GM23338 (cell line): ENCODE measurements around the gene FBXO24. TPM values are rescaled to one million over a fixed set of nuclear protein-coding genes. Genes with fewer than 3 reads are reported as not detected.

ENCODE experiments used
- ATAC-seq: fragments of 200-7000 bp; cut with Tn5 transposase; 3 replicates; pipeline ENCODE4 v1.9.1; 2020
- DNase-seq: peaks from one replicate; pipeline ENCODE4 v3.0.0-alpha.2; 2015; ENCODE audit warnings: low spot score
- H2AFZ ChIP-seq: fragments of 200-600 bp; sonication (generic); 2 replicates; pipeline ENCODE4 v1.8.0; 2016; ENCODE audit warnings: antibody characterized with exemption, mild to moderate bottlenecking, moderate library complexity
- H3F3A ChIP-seq: fragments of 200-600 bp; sonication (generic); replicated peaks from 2 replicates; pipeline ENCODE4 v1.8.0; 2017; ENCODE audit warnings: antibody characterized with exemption, mixed run types, low read depth
- H3K27ac ChIP-seq: fragments of 200-600 bp; sonication (generic); 2 replicates; pipeline ENCODE4 v1.6.1; 2016; ENCODE audit warnings: low read depth
- H3K27me3 ChIP-seq: fragments of 200-600 bp; sonication (generic); 2 replicates; pipeline ENCODE4 v1.8.0; 2016; ENCODE audit warnings: mild to moderate bottlenecking, mixed run types, moderate library complexity; ENCODE audit not compliant: insufficient read depth
- H3K36me3 ChIP-seq: fragments of 200-600 bp; sonication (generic); 2 replicates; pipeline ENCODE4 v1.8.0; 2016; ENCODE audit warnings: mild to moderate bottlenecking; ENCODE audit not compliant: insufficient read depth
- H3K4me1 ChIP-seq: fragments of 200-600 bp; sonication (generic); 2 replicates; pipeline ENCODE4 v1.8.0; 2016; ENCODE audit warnings: mild to moderate bottlenecking, moderate library complexity; ENCODE audit not compliant: insufficient read depth
- H3K4me2 ChIP-seq: fragments of 200-600 bp; sonication (generic); 2 replicates; pipeline ENCODE4 v1.7.1; 2017; ENCODE audit warnings: mixed run types
- H3K4me3 ChIP-seq: fragments of 200-600 bp; sonication (generic); 2 replicates; pipeline ENCODE4 v1.6.1; 2016; ENCODE audit warnings: mixed run types
- H3K79me2 ChIP-seq: fragments of 200-600 bp; sonication (generic); replicated peaks from 2 replicates; pipeline ENCODE4 v1.8.0; 2017; ENCODE audit warnings: mild to moderate bottlenecking; ENCODE audit not compliant: insufficient read depth
- H3K9me2 ChIP-seq: fragments of 200-600 bp; sonication (generic); 2 replicates; pipeline ENCODE4 v1.8.0; 2017; ENCODE audit not compliant: insufficient read depth
- H4K20me1 ChIP-seq: fragments of 200-600 bp; sonication (generic); replicated peaks from 2 replicates; pipeline ENCODE4 v1.8.0; 2017; ENCODE audit warnings: mild to moderate bottlenecking; ENCODE audit not compliant: insufficient read depth
- H3K27ac Mint-ChIP-seq: 2 replicates; pipeline ENCODE4 v1.8.0; 2020; ENCODE audit warnings: inconsistent platforms, mild to moderate bottlenecking, moderate library complexity, mixed read lengths
- H3K27me3 Mint-ChIP-seq: 3 replicates; pipeline ENCODE4 v1.8.0; 2022; ENCODE audit warnings: low read depth, mild to moderate bottlenecking, moderate library complexity, mixed read lengths, inconsistent platforms; ENCODE audit not compliant: insufficient read depth, poor library complexity
- H3K36me3 Mint-ChIP-seq: 3 replicates; pipeline ENCODE4 v1.8.0; 2021; ENCODE audit warnings: low read depth, mild to moderate bottlenecking, inconsistent platforms, moderate library complexity, mixed read lengths
- H3K4me1 Mint-ChIP-seq: 3 replicates; pipeline ENCODE4 v1.8.0; 2020; ENCODE audit warnings: mild to moderate bottlenecking, inconsistent platforms, mixed read lengths
- H3K4me3 Mint-ChIP-seq: 3 replicates; pipeline ENCODE4 v1.8.0; 2021; ENCODE audit warnings: moderate library complexity, mild to moderate bottlenecking, inconsistent platforms, mixed read lengths
- H3K9me3 Mint-ChIP-seq: 3 replicates; pipeline ENCODE4 v1.8.0; 2020; ENCODE audit warnings: moderate library complexity, mild to moderate bottlenecking, inconsistent platforms, mixed read lengths
- CREB1 ChIP-seq: fragments of 250-450 bp; sonication (Bioruptor Pico); IDR thresholded peaks from 2 replicates; pipeline ENCODE4 v1.5.0; 2020; ENCODE audit warnings: low read depth, mild to moderate bottlenecking, moderate library complexity
- EZH2 ChIP-seq: fragments of 200-600 bp; sonication (generic); IDR thresholded peaks from one replicate; pipeline ENCODE4 v1.8.0; 2017; ENCODE audit warnings: antibody characterized with exemption, mild to moderate bottlenecking, low read depth; ENCODE audit not compliant: unreplicated experiment
- EZH2phosphoT487 ChIP-seq: fragments of 200-600 bp; sonication (generic); IDR thresholded peaks from one replicate; pipeline ENCODE4 v1.8.1; 2018; ENCODE audit warnings: antibody characterized with exemption; ENCODE audit not compliant: unreplicated experiment
- JUNB ChIP-seq: IDR thresholded peaks from one replicate; pipeline ENCODE4 v1.6.1; 2016; ENCODE audit warnings: antibody characterized with exemption; ENCODE audit not compliant: unreplicated experiment
- NANOG ChIP-seq: IDR thresholded peaks from 2 replicates; pipeline ENCODE4 v1.6.1; 2016; ENCODE audit warnings: antibody characterized with exemption, borderline replicate concordance
- POLR2AphosphoS5 ChIP-seq: IDR thresholded peaks from 2 replicates; pipeline ENCODE4 v1.6.1; 2016; ENCODE audit warnings: antibody characterized with exemption, low read depth
- REST ChIP-seq: IDR thresholded peaks from one replicate; pipeline ENCODE4 v1.6.1; 2018; ENCODE audit warnings: antibody characterized with exemption; ENCODE audit not compliant: unreplicated experiment
- STAT1 ChIP-seq: IDR thresholded peaks from one replicate; pipeline ENCODE4 v1.6.1; 2016; ENCODE audit warnings: antibody characterized with exemption; ENCODE audit not compliant: unreplicated experiment
- ZNF331 ChIP-seq: fragments of 250-450 bp; sonication (Bioruptor Pico); IDR thresholded peaks from 2 replicates; pipeline ENCODE4 v1.5.0; 2020; ENCODE audit warnings: low read depth, mild to moderate bottlenecking, moderate library complexity
- ZNF462 ChIP-seq: fragments of 250-450 bp; sonication (Bioruptor Pico); IDR thresholded peaks from 2 replicates; pipeline ENCODE4 v1.5.0; 2020; ENCODE audit warnings: mild to moderate bottlenecking, moderate library complexity
- polyA plus RNA-seq: library from polyadenylated mRNA; unstranded; fragments of >200 nt; fragmentation: Nextera tagmentation; extraction: Ambion mirVana; gene quantifications from 2 replicates; pipeline ENCODE4 v1.2.1, GENCODE V29; 2016
- total RNA-seq: library from RNA; depleted of rRNA; stranded (reverse); fragments of >200 nt; shearing (Covaris generic); gene quantifications from 2 replicates; pipeline ENCODE4 v1.2.3, GENCODE V29; 2014
- TF ChIP-seq, protein P1 (sequence below): IDR thresholded peaks from 2 replicates; pipeline ENCODE4 v1.6.1; 2016; ENCODE audit warnings: antibody characterized with exemption
- TF ChIP-seq, protein P2 (sequence below), 2 experiments: fragments of 200-600 bp in 1 of 2; sonication (generic) in 1 of 2; conservative IDR thresholded peaks; 2 replicates each; pipeline versions ENCODE4 v1.5.1 to v1.6.1; 2016 to 2017; ENCODE audit warnings: antibody characterized with exemption in 2 of 2, low read depth in 2 of 2, mild to moderate bottlenecking in 2 of 2, moderate library complexity in 1 of 2

The FBXO24 gene
- total and polyA plus RNA-seq, 2 experiments from 2014 or later: 2.1 to 2.4 TPM

- Histone ChIP-seq H3K9me2 (no peaks in the 10 kb centered on the region), H3K4me2 (no peak overlapping the region), H3K27me3 (no peaks in the 10 kb centered on the region), H4K20me1 (peaks cover 8% of the 10 kb centered on the region; the same call in 1 of the 2 replicates), H3K4me1 (peaks cover 17% of the 10 kb centered on the region), H3K79me2 (peaks cover 21% of the 10 kb centered on the region), H3K36me3 (peaks cover 9% of the 10 kb centered on the region; the same call in 1 of the 2 replicates), H2AFZ (no peak overlapping the region), H3K27ac (no peak overlapping the region), H3K4me3 (no peak overlapping the region), H3F3A (peaks cover 23% of the 10 kb centered on the region)
- no peak for DNase-seq
- no peak overlapping the region for H3K4me3 Mint-ChIP-seq
- no peak overlapping the region for H3K27ac Mint-ChIP-seq
- TF ChIP-seq, protein P1, sequence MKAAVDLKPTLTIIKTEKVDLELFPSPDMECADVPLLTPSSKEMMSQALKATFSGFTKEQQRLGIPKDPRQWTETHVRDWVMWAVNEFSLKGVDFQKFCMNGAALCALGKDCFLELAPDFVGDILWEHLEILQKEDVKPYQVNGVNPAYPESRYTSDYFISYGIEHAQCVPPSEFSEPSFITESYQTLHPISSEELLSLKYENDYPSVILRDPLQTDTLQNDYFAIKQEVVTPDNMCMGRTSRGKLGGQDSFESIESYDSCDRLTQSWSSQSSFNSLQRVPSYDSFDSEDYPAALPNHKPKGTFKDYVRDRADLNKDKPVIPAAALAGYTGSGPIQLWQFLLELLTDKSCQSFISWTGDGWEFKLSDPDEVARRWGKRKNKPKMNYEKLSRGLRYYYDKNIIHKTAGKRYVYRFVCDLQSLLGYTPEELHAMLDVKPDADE: no peak
- TF ChIP-seq EZH2phosphoT487: no peak
- TF ChIP-seq JUNB: no peak
- TF ChIP-seq EZH2: no peak
- no peak for TF ChIP-seq REST
- no peak for TF ChIP-seq ZNF462
- TF ChIP-seq POLR2AphosphoS5: no peak
- TF ChIP-seq CREB1 (CRISPR knock-in tag): no peak
- no peak for TF ChIP-seq ZNF331 (CRISPR knock-in tag)
- no peak for TF ChIP-seq STAT1
- TF ChIP-seq NANOG: no peak
- TF ChIP-seq, protein P2, sequence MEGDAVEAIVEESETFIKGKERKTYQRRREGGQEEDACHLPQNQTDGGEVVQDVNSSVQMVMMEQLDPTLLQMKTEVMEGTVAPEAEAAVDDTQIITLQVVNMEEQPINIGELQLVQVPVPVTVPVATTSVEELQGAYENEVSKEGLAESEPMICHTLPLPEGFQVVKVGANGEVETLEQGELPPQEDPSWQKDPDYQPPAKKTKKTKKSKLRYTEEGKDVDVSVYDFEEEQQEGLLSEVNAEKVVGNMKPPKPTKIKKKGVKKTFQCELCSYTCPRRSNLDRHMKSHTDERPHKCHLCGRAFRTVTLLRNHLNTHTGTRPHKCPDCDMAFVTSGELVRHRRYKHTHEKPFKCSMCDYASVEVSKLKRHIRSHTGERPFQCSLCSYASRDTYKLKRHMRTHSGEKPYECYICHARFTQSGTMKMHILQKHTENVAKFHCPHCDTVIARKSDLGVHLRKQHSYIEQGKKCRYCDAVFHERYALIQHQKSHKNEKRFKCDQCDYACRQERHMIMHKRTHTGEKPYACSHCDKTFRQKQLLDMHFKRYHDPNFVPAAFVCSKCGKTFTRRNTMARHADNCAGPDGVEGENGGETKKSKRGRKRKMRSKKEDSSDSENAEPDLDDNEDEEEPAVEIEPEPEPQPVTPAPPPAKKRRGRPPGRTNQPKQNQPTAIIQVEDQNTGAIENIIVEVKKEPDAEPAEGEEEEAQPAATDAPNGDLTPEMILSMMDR (conservative IDR thresholded peaks at IDR 0.05; ENCODE audit: low read depth in 2 of 2): no peak
- peaks cover 9% of the 10 kb centered on the region for H3K36me3 Mint-ChIP-seq
- H3K27me3 Mint-ChIP-seq: peaks cover 18% of the 10 kb centered on the region
- no peaks in the 10 kb centered on the region for H3K9me3 Mint-ChIP-seq
- H3K4me1 Mint-ChIP-seq: peaks cover 23% of the 10 kb centered on the region
- no peak for ATAC-seq
Observed at GRCh38 chr7:100580466-100581283, 5.5 kb upstream of the FBXO24 start.
